ENCODE data around the gene LHFPL3.

GRCh38 chr7:104450861-104451260 is 122.5 kb downstream of the LHFPL3 start:
- TF ChIP-seq CTCF (conservative IDR thresholded peaks at IDR 0.05; ENCODE audit: low read depth in 2 of 2) (no peak), EZH2phosphoT487 (IDR thresholded peaks at IDR 0.05; ENCODE audit: unreplicated experiment) (no peak), REST (IDR thresholded peaks at IDR 0.05; ENCODE audit: unreplicated experiment) (no peak), ETS1 (IDR thresholded peaks at IDR 0.05) (no peak), POLR2AphosphoS5 (IDR thresholded peaks at IDR 0.05; ENCODE audit: low read depth) (no peak)
